HG02852 (cell line): ENCODE results near the gene CREB3L2.
A peak's percentile ranks its signal among the peaks of the same experiment; 100 is the strongest.
"Not testable (repeated sequence)": the region's sequence is repeated elsewhere in the genome, so short reads cannot be mapped to it uniquely, and the experiment has no call there.

Source experiments
- ATAC-seq: cut with Tn5 transposase; IDR thresholded peaks from one replicate; pipeline ENCODE4 v1.9.1; 2021; ENCODE audit warnings: mild to moderate bottlenecking, moderate library complexity; ENCODE audit not compliant: unreplicated experiment

Gene CREB3L2

GRCh38 chr7:138014686-138015085, 12.8 kb upstream of the CREB3L2 start:
- no peak for ATAC-seq

- ATAC-seq, result not testable (repeated sequence)
Observed at GRCh38 chr7:138014201-138014600, 12.3 kb upstream of the CREB3L2 start.

- no peak for ATAC-seq
Observed at GRCh38 chr7:138009350-138009653, 7.4 kb upstream of the CREB3L2 start.

GRCh38 chr7:138008588-138009349, 6.9 kb upstream of the CREB3L2 start:
- no peak for ATAC-seq

GRCh38 chr7:138008019-138008587, 6.2 kb upstream of the CREB3L2 start:
- ATAC-seq, result no peak

GRCh38 chr7:138006106-138006505, 4.2 kb upstream of the CREB3L2 start:
- ATAC-seq, result no peak

- ATAC-seq, result no peak
Observed at GRCh38 chr7:138004936-138005335, 3.0 kb upstream of the CREB3L2 start.

GRCh38 chr7:138004046-138004445, 2.2 kb upstream of the CREB3L2 start:
- no peak for ATAC-seq

- no peak for ATAC-seq
Observed at GRCh38 chr7:138002828-138003189, 923 bp upstream of the CREB3L2 start.

- ATAC-seq, result peak; percentile 95
Observed at GRCh38 chr7:138002096-138002827, 376 bp upstream of the CREB3L2 start.

GRCh38 chr7:138000081-138000701, 1.7 kb downstream of the CREB3L2 start:
- no peak for ATAC-seq

GRCh38 chr7:137999496-138000080, 2.3 kb downstream of the CREB3L2 start:
- no peak for ATAC-seq

- no peak for ATAC-seq
Observed at GRCh38 chr7:137998250-137998649, 3.6 kb downstream of the CREB3L2 start.

GRCh38 chr7:137996871-137997270, 5.0 kb downstream of the CREB3L2 start:
- ATAC-seq, result no peak

GRCh38 chr7:137996386-137996851, 5.5 kb downstream of the CREB3L2 start:
- no peak for ATAC-seq

GRCh38 chr7:137994216-137994615, 7.7 kb downstream of the CREB3L2 start:
- ATAC-seq, result no peak

GRCh38 chr7:137993395-137993743, 8.5 kb downstream of the CREB3L2 start:
- ATAC-seq, result no peak

GRCh38 chr7:137992550-137993394, 9.1 kb downstream of the CREB3L2 start:
- ATAC-seq, result peak; percentile 53

- no peak for ATAC-seq
Observed at GRCh38 chr7:137992104-137992549, 9.8 kb downstream of the CREB3L2 start.

- no peak for ATAC-seq
Observed at GRCh38 chr7:137990251-137990941, 11.5 kb downstream of the CREB3L2 start.
